Gastrocnemius medialis (tissue), 4 donors: ENCODE measurements around the gene PKHD1.

Experiments used
- POLR2A ChIP-seq, 2 donors: fragments of 450-650 bp; IDR thresholded peaks; one replicate each; pipeline ENCODE4 v1.6.1; 2017; ENCODE audit warnings: antibody characterized with exemption in 2 of 2, mild to moderate bottlenecking in 2 of 2, moderate library complexity in 2 of 2
- TF ChIP-seq, protein P1 (sequence below), 5 experiments: fragments of 450-650 bp in 3 of 5; fragments of 200-600 bp in 2 of 5; sonication (generic) in 2 of 5; IDR thresholded peaks in 4 of 5; conservative IDR thresholded peaks in 1 of 5; 1 replicate in 4 of 5; 2 replicates in 1 of 5; pipeline ENCODE4 v1.5.1; 2016 to 2019; ENCODE audit warnings: antibody characterized with exemption in 5 of 5, mild to moderate bottlenecking in 3 of 5, moderate library complexity in 3 of 5

DNA sequence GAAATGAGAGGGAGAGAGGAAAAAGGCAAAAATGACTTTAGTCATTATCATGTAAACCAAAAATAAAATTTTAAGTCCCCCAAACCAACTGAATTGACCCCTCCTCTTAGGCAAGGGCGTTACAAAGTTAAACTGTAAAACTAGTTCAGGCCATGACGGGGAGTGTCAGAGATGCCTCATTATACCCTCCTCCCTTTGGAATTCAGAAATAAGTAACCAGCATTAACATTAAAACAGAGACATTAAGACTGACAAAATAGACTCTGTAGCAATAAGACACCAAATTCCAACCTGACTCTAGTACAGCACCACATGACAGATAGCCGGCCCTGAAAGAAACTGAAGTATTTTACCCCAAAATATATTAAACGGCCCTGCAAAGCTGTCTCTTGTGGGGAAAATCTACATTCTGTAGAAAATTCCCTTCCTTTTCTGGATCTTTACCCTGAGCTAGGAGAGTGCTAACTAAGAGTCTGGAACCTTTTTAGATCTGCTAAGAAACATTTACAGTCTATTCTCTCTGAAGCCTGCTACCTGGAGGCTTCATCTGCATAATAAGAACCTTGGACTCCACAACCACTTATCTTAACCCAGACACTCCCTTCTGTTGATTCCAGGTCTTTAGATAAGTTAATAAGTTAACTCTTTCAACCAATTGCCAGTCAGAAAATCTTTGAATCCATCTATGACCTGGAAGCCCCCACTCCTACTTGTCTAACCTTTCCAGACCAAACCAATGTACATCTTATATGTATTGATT lies 150.7 kb downstream of the PKHD1 start:
- TF ChIP-seq, protein P1, sequence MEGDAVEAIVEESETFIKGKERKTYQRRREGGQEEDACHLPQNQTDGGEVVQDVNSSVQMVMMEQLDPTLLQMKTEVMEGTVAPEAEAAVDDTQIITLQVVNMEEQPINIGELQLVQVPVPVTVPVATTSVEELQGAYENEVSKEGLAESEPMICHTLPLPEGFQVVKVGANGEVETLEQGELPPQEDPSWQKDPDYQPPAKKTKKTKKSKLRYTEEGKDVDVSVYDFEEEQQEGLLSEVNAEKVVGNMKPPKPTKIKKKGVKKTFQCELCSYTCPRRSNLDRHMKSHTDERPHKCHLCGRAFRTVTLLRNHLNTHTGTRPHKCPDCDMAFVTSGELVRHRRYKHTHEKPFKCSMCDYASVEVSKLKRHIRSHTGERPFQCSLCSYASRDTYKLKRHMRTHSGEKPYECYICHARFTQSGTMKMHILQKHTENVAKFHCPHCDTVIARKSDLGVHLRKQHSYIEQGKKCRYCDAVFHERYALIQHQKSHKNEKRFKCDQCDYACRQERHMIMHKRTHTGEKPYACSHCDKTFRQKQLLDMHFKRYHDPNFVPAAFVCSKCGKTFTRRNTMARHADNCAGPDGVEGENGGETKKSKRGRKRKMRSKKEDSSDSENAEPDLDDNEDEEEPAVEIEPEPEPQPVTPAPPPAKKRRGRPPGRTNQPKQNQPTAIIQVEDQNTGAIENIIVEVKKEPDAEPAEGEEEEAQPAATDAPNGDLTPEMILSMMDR (IDR thresholded peaks at IDR 0.05 in 4 of 5, conservative IDR thresholded peaks at IDR 0.05 in 1 of 5), result no peak
- TF ChIP-seq POLR2A (IDR thresholded peaks at IDR 0.05), result no peak
